RPMI8226 (cell line): Measurements from ENCODE around the gene ZBTB16.

ENCODE experiments used
- DNase-seq: peaks from one replicate; pipeline ENCODE4 v3.0.0-alpha.2; 2015

The ZBTB16 gene

DNA sequence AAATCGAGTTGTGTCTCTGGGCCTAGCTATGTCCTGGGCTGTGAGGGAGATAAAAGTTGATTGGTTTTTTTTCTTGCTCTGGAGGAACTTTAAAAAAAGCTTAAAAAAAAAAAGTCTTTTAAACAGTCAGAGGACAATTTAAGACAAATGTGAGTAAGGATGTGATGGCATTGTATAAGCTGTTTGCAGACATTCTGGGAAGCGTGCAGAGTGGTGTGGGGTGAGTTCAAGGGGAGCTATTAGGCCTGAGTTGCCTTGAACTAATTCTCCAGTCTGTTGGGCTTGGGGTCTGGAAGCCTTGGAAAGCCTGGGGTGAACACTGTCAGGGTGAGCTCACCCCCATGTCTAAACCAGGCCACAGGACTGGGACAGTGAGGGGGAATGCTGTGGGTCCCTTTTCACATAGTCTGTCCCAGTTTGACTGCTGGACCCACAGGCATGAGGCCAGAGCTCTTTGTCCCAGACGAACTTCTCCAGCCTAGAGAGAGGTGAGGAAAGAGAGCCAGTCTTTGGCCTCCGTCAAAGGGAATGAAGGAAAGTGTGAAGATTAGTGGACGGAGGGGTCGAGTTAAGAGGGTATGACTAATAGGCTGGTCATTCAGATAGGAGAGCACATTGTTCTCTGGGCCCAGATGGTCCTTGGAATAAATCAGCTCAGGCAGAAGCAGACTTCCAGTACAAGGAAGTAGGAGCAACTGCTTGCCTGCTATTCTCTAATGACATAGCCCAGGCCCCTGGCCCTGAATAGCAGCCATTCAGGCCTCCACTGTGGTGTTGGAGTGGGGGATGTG lies 160.2 kb downstream of the ZBTB16 start:
- no peak for DNase-seq

DNA sequence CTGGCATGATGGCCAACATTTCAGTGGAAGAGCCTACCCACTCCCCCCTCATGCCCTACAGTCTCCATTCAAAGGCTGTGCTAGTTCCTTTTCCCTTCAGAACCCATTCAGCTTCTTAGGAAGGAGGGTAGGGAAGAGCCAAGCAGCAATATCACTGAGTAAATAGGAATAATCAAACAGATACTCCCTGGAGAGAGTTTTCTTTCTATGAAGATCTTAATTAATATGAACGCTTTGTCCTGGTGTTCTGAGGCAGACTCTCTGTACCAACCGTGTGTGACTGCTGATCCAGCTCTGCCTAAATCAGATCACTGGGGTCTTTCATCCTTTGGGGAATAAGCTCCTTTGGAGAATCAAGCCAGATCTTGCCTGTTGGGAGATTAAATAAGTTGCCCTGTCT lies 161.5 kb downstream of the ZBTB16 start:
- DNase-seq: no peak

DNA sequence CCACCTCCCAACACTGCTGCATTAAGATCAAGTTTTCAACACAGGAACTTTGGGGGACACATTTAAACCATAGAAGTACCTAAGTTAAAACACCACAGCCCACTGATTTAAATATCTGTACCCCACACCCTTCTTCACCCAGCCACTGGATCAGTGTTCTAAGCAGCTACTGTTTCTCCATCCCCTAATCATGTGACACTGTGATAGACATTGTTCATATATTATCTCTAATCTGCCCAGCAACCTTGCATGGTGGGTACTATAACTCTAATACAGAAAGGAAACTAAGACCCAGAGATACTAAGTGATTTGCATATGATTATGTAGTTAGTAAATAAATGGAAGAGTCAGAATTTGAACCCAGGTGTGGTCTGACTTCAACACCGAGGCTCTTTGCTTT lies 166.2 kb downstream of the ZBTB16 start:
- no peak for DNase-seq

DNA sequence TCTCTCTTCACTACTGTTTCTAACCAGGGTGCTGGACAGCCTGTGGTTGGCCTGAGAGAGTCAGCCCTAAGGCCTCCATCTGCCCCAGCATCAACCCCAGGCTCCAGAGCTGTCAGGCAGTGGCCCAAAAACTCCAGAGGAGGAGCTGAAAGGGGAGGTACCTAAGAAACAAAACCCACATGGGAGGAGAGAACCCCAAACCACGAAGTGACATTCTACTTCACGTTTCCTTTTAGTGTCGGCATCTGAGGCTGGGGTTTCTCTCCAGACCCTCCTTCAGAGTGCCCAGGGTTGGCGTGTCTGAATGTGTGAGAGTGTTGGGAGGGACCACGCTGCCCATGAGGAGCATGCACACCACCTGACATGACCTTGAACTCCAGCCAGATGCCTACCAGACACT lies 166.8 kb downstream of the ZBTB16 start:
- DNase-seq: no peak

DNA sequence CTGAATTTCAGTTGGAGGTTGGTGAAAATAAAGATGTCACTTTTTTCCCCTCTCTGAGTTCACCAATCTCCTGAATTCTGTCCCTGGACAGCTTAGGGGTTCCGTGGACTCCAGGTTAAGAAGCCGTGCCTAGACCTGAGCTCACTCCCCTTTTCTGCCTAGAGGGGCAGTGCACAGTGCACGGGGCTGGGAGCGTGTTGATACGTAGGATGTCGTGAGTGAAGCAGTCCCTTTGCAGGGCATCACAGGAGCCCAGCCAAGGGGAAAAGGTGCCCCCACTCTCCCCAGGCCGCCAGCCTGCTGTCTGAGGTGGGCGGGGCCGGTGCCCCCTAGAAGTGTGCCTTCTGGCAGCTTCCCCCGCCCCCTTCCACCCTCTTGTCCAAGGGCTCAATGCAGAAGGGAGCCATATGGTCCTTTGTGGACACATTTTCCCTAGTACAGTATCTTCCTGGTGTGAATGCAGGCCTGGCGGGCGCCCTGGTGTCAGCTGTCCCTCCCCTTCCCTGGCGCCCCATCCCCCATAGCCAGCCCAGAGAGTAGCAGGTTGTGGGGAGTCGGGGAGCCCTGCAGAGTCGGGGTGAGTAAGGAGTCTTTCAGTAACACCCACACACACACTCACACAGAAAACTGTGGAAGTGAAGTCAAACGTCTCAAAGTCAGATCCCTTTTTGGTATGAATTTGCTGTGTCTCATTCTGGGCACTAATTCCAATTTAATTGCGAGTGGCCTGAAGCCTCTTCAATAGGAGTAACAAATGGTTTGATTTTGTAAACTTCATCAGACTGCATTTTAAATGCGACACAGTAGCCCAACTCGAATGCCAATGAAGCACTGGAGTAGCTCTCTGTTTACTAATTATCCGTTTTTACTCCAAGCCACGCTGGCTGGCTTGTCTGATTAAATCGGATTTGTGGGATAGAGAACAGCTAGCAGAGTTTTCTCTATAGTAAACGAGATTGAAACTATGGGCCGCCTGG lies 169.2 kb downstream of the ZBTB16 start:
- no peak for DNase-seq

DNA sequence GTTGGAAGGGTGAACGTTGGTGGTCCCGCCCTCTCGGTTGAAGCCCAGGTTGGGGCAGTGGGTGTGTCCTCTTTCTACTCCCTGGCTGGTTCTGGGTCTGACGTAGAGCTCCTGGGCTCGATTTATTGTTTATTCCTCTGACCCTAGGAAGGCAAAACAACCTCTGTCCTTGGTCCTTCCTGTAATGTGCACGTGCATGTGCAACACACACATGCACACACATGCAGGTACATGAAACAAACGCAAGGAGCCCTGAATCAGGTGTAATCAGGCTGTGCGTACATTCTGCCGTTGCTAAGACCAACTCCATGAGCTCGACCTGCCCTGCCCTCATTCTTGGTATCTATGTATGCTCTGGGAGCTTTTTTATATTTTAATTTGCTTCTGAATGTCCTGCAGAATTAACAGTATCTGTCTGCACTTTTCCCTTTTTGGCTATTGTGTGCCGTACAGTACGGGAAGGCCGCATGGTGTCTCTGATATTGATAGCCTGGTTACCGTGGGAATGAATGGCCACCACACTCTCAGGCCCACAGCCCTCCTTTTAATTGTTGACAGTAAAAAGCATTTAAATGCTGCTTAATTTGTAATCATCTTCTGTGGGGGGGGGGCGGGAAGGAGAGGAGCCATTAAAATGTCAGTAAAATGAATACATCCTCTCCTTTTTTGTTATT lies 170.7 kb downstream of the ZBTB16 start:
- DNase-seq: no peak

DNA sequence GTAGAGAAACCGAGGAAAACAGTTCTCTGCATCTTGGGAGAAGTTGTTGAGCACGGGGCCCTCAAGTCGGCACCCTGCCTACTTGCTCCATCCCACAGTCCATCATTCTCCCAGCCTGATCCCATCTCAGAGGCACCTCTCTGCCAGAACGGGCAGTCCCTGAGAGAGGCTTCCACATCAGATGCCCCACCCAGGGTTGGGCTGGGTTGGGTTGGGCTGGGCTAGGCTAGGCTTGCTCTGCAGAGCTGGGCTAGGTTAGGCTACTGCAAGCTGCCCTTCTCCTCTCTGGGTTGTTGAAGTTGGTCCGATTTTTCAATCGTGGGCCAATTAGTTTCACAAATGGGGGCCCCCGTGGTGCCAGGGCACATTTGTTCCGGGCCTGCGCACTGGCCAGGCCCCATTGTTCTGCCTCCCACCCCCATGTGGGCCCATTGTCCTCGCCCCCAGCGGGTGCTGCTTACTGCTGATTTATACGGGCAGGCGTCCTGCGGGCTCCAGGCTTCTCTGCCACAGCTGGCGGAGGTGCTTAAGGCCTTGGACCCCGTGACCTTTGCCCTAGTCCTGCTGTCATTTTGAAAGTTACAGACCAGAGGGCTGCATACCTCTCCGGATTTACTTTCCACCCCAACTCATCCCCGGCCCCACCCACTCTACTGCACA lies 173.0 kb downstream of the ZBTB16 start:
- no peak for DNase-seq

DNA sequence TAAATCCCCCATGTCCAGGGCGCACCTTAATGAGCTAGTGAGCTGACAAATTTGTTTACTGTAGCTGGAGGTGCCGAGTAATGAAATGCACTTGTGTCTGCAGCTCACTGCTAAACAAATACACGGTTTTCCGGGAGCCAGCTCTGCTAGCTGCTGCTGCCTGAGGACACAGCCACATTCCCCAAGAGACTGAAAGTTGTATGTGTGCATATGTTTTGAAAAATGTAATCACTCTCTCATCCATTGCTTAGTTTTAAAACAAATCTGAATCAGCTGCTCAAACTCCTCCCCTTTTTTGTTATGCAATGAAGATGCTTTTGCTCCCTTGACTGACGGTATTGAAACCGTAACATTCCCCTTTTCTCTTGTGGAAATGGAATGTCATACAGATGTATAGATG lies 174.2 kb downstream of the ZBTB16 start:
- DNase-seq: no peak

DNA sequence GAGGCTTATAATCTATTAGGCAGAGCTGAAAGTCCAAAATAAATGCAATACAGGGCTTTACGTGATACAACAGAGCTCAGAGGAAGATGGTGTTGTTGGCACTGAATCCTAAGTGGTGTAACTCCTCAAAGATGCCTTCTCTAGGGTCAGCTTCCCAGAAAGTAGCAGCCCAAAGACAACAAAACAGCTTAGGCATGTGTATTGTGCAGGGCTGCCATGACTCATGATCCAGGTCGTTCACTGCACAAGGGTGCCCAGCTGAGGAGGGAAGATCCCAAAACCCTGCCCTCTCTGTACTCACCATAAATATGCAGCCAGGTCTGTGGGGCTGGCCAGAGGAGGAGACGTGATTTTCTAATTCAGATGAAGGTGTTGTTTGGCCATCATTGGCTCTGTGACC lies 177.3 kb downstream of the ZBTB16 start:
- DNase-seq: no peak

DNA sequence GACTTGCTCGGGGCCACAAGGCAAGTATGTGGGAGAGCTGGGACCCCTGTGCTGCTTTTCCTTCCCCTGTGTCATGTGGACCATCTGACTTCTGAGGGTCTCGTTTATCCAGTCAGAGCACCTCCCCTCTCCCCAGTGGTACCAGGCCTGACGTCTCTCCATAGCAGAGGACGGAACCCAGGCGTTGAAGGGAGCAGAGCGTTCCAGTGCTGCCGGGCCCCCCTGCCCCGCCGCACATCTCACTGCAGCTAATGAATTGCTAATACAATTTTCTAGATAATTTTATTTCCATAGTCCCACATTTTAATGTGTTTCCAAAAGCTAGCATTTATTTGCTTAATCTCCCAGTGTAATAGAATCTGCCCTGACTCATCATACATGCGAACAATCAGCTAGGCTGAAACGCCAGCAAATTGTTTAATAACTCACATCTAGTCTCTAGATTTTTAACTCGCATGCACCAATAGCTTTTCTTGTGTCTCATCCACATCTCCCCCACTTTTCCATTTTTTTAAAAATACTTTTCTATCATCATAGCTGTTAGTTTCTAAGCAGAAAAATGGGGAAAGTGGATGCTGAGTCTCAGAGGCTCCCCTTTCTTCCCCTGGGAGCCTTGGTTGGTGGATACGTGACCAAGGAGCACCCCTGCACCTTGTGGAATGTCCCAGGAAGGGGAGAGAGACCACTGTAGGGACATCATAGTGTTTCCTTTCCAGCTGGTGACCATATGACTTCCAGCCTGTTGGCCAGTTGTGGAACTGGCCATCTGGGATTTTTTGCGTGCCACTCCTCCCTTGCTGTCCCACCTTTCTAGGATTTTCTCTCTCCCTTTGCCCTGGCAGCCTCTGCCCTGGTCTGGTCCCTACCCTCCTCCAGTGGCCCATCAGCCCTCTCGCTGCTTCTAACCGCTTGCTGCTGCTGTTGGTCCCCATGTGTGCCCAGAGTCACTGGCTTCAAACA lies 178.1 kb downstream of the ZBTB16 start:
- no peak for DNase-seq

DNA sequence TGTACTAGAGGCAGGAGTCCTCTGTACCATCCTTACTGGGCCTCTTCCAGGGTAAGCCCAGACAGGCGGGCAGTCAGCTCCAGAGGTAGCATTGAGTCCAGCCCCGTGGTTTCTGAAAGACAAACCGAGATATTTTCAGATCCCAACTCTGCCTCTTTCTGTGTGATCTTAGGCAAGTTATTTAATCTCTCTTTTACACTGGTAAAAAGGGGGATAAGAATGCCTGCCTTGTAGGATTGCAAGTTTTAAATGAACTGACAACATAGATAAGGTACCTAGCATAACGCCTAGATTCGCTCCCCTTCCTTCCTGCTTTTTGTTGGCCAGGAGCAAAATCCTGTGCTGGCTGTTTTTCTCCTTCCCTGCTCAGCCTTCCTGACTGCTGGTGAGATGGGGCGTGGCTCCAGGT lies 180.2 kb downstream of the ZBTB16 start:
- DNase-seq: no peak

DNA sequence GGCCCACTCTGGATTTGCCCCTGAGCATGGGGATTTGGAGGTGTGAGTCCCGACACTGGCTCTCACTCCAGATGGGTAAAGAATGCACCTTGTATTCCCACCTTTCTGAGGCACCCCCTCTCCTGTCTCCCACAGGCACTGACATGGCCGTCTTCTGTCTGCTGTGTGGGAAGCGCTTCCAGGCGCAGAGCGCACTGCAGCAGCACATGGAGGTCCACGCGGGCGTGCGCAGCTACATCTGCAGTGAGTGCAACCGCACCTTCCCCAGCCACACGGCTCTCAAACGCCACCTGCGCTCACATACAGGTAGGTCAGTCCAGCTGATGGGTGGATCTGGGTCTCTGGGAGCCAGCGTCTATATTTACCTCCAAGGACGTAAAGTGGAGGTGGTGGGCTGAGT lies 182.5 kb downstream of the ZBTB16 start:
- DNase-seq: peak; percentile 21

DNA sequence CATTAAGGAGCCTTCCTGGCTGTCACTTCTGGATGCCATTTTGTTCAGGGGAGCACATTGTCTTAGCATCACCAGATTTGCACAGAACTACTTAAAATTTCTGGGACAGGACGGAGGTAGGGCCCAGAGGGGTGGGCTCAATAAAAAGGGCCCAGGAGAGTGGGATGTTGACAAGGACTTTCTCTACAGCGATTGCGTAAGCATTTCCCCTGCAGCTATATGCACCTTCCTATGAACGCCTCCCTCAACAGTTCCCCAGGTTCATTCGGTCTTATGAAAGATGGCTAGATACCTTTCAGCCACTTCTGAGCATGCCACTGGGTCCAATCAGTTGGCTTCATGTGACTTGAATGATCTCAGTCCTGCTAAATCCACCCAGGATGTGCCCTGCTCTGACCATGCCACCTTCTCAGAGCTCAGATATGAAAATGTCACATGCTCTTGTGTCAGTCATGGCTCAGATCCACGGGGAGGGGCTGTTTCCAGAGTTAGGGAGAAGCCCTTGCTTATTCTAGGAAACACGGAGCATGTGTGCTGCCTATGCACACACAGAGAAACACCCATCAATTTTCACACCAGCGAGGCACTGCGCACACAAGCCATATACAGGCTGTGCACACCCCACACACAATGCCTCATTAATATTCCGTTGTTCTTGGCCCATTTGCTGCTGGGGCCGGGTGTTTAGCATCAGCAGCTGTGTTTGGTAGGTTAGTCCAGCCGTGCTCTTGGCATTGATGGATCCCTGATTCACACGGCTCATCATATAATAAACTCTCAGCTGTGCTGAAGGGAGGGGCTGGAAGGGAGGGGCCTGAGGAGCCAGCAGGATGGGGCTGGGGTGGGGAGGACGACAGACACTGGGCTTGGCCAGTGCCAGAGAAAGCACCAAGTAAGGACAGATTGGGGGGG lies 184.2 kb downstream of the ZBTB16 start:
- no peak for DNase-seq

DNA sequence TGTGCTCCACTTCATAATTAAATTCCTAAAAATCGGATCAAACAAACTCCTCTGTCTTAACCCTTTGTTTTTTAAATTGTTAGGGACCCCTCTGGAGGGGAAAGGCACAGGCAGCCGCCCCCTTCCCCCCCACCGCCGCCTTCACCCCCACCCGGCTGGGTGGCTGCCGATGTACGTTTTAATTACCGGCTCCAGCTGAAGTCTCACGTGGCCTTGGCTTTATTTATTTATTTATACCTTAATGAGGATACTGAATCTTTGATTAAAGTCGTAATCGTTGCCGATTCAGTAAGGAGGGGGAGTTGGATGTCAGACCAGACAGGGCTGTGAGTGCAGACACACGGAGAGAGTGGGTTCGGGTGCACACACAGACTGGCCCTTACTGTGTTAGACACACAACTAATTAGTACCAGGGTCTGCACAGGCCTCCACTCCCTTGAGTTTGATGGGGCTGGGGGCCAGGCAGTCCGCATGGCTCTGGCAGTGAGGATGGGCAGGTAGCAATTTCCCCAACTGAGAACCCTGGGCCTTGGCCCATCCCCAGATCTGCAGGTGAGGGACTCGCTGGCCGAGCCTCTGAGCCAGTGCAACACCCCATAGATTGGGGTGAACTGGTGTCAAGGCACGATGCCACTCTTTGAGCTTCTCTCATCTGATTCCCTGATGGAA lies 185.3 kb downstream of the ZBTB16 start:
- no peak for DNase-seq

DNA sequence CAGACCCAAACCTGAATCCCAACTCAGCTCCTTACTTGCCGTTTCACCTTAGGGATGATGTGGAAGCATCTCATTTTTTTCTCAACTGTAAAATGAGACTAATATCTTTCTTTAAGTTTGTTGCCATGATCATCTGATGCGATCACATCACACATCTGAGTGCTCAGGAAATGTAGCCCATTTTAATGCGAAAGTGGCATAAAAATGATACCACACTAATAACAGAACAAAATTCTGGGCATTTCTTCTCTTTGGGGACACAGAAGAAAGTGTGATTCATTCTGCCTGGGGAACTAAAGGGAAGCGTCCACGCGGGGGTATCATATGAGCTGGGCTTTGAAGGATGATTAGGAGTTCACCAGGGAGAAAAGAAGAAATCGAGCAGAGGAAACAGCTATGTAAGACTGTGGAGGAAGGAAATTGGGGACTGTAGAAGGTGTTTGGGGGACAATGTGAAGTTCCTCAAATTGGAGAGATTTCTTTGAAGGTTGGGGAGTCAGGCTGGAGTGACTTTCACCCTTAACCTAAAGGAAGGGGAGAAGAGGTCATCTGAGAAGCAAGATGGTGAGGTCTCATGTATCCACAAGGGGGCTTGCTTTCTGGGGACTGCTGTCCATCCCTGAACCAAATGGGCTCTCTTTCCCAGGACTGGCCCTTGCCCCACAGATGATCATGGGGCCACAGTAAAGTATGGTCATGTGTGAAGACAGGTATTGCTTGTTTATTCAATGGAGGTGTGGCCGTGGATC lies 187.0 kb downstream of the ZBTB16 start:
- DNase-seq: no peak

DNA sequence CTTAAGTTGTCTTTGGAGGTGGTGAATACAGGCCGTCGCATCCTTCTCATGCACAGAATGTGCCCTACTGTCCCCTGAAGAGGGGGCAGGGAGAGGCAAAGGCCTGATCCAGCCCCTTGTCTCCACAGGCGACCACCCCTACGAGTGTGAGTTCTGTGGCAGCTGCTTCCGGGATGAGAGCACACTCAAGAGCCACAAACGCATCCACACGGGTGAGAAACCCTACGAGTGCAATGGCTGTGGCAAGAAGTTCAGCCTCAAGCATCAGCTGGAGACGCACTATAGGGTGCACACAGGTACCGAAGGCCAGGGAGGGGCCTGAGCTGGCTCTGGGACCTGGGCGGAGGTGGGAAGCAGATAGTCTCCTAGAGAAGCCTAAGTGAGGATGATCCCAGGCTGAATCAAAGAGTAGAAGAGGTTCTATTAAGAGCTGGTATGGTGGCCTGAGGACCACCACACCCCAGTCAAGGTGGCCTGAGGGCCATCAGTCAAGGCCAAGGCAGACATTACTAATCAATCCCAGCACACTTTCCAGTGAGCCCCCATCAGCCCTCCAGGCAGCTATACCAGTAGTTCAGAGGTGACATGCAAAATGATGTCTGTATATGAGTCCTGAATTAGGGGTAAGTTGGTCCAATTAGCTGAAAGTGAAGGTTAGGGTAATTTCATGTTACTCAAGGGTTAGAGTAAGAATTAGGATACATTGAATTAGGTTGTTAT lies 187.7 kb downstream of the ZBTB16 start:
- DNase-seq: no peak

DNA sequence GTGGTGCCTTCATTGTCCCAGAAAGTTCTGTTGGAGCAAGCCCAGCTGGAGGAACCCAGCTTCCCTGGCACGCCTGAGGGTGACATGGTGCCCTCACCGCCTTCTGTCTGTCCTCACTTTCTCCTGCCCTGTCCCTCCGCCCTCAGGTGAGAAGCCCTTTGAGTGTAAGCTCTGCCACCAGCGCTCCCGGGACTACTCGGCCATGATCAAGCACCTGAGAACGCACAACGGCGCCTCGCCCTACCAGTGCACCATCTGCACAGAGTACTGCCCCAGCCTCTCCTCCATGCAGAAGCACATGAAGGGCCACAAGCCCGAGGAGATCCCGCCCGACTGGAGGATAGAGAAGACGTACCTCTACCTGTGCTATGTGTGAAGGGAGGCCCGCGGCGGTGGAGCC lies 190.7 kb downstream of the ZBTB16 start:
- DNase-seq: no peak

DNA sequence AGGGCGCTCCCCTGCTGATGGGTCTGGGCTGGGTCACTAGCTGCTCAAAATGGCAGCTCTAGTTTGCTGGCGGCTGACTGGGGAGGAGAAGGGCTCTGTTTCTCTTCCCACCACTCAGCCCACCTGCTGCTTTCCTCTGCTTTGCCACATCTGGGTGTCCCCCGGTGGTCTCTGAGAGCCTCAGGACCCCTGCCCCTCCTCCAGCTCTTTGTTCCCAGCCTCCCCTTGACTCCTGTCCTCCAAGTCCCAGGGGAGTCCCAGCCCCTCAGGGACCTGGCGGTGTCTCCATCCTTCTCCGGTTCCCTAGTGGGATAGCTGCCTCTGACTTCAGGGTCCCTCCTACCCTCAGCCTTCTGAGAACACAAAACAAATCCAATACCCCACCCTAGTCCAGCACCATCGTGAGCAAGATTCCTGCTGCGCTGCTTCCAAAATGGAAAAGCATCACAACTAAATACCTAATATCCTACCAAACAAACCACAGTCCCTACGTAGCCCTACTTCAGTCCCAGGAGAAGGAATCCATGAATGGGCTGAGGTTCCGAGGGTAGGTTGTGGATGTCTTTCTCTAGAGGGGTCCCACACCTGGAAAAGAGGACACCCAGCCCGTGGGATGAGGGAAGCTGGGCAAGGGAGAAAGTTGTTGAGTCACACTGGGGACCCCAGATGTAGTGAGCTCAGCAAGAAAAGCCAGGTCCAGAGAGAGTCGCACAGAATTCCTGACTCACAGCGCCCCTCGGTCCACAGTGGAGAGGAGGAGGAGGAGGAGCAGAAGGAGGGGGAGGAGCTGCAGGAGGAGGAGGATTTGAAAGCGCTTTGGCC lies 191.7 kb downstream of the ZBTB16 start:
- no peak for DNase-seq
